ENCODE measurements around the gene CPLX4.

Gene CPLX4, protein sequence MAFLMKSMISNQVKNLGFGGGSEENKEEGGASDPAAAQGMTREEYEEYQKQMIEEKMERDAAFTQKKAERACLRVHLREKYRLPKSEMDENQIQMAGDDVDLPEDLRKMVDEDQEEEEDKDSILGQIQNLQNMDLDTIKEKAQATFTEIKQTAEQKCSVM

DNA sequence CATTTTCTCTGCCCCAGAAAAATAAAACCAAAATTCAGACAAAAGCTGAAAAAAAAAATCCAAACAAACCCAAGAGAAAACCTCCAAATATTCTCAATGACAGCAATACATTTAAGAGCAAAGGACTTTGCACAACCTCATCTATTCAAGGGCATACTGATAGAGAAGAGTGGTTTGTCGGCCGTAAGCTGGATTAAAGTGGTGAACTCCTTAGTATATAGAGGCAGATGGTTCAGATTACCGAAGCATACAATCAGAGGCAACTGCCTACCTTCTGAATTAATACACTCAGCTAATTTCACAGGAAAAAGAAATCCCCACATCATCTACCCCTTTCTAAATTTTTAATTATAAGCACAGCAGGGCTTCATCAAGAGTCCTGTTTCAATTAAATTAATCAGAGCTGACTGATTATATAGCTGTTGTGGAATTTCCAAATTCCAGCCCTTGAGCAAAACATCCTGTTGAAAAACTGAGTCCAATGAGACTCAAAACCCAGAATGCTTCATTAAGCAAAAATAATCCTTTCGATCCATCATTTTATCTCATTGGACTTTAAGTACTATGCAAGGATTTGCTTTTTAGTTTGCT, at the start of gene CPLX4:
Gene CPLX4 (minus strand): TSS at position 190 of the 591 bp plus-strand sequence. CDS start 187 bp downstream, at position 3.
- no peak for DNase-seq

DNA sequence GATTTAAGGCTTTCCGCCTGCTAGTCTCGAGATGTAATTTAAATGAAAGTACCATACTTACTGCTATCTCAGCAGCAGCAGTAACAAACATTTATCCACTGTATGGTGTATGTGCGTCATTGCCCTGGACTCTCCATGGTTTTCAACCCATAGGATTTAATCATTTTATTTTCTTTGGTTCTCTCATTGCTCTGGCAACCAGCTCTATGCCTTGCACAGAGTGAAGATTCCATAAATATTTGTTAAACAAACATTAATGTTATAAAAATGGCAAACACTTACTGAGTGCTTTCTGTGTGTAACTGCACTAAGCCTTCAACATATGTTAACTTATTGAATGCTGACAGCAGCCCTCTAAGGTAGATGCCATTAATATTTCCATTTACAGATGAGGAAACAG, 41.9 kb upstream of the CPLX4 start:
- no peak for DNase-seq

DNA sequence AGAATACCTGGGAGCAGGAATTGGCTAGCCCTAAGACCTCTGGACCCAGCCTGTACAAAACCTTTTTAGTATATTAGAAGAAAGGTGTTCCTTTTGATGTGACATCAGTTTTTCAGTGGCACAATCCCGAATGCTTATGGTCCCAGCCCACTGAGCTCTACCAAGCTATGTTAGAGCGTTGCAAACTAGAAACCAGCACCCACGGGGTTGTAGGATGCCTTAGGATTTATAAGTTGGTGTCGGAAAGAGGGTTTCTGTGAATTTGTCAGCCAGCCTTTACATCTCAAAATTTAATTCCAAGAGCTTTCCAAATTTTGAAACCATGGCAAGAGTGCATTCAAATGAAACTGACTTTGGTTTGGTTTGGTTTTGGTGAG, 41.1 kb upstream of the CPLX4 start:
- DNase-seq, result no peak

DNA sequence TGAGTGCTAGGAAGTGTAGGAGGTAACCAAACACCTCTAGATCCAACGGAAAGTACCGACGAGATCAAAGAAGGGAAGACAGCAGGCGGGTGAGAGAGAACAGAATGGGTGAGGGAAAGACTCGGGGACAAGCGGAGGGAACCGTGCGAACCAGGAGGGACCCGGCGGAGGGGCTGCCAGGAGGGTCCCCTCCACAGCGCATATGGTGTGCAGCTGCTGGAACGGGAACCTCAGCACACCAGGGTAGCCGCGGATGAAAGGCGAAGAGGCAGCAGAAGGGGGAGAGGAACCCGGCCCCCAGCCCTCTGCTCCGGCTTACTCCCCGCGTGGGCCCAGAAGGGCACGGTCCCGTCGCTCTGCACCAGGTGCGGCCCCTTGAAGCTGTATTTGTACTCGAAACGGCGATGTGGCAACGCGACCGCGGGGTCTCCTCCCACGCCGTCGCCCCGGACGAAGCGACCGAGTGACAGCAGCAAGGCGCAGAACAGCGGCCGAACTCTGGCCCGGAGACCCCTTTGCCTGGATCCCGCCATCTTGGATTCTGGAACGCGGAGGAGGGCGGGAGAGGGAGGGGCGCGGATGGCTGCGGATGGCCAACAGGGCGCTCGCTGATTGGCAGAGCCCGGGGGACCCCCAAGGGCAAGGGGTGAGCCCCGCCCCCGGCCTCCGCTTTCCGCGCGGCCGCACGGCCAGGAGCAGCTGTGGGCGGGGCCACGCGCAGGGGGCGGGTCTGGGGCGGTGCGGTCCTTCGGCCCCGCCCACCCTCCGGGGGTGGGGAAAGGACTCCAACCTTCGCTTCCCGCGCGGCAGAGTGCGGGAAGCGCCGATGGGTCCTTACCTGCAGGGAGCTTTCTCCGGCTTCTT, 40.5 kb upstream of the CPLX4 start, which contains the start of gene LMAN1:
Gene LMAN1 (minus strand): TSS at position 554 of the 864 bp plus-strand sequence. CDS start 21 bp downstream, at position 533.
- DNase-seq, result peak; percentile 85

DNA sequence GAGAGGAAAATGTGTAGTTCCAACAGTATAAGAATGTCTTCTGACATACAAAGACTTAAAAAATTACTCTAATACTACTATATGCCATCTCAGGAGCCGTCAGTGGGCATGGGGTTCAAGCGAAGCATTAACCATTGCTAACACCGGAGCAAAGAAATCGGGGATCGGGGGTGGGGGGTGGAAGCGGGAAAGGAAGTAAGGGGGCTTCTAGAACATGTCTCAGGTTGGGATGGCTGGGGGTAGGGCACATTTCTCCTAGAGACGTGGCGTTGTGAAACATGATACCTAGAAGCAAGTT, 39.9 kb upstream of the CPLX4 start:
- no peak for DNase-seq

DNA sequence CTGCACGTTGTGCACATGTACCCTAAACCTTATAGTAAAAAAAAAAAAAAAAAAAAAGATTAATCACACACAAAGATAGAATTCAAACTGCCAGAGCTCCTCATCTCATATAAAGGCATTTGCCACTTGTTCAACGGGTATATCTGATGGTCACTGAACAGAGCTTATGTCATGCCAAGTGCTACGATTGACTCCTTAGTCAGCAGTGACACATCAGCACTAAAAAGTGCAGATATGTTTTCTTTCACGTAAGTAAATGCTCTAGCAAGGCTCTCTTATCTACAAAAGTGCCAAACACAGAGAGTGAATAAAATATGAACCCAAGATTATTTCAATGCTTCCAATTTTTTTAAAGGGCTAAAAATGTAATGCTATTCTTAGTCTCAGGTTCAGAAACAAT, 39.5 kb upstream of the CPLX4 start:
- no peak for DNase-seq

DNA sequence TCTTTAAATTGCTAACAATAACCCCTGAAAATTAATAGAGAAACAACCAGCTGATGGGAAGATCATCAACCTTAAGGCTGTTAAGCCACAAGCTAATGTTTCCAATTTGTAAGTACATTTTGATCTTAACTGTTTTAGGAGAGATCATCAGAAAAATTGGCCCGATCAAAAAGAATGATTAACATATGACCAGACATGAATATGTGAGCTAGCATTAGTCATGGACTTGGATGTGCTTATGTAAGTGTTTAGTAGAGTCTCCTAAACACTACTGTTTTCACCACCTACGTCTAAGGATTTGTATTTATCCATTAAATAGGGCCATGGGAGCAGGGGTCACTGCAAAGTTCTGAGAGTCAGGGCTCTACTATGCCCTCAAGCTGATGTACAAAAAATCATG, 36.3 kb upstream of the CPLX4 start:
- DNase-seq, result no peak

DNA sequence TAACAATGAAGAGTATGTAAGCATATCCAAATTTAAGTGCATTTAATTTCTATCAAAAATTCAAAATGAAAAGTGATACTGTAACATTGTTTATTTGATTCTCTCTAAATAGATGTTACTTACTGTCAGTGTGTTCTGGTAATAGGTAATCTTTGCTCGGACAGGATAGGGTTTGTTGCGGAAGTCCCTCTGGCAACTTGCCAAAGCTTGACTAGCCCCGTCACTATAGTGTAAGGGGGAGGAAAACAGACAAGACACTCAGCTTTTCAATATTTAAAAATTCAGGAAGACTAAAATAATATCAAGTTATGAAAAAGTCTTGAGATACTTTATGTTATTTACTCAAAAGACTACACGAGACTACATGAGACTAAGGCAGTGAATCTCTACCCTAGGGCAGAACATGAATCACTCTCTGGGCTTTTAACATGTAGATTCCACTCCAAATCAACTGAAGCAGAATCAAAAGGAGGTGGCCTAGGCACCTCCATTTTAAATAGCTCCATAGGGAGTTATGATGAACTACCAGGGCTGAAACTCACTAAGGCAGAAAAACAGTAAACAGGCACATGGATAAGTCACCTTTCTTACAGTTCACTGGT, 34.7 kb upstream of the CPLX4 start:
- no peak for DNase-seq

DNA sequence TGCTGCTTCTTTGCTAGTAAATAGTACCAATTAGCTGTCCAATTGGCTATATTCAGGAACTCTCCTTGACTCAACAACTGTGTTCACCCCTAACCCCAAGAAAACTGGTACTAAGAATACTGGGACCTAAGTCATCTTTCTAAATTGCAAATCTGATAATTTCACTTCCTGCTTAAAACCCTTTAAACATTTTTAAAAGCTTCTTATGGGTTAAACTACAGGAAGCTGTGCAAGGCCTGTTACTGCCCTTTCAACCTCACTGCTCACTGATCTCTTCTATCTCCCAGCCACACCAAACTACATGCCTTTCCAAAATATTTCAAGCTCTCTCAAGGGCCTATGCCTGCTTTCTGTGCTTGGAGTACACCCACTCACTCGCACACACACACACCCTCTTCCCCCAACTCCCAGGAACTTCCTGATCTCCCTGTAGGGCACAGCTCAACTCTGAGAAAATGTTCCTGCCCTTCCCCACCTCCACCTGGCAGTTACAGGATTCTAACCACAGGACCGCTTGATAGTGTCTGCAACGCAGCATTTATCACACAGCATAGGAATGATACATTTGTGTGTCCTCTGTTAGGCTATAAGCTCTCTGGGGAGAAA, 33.9 kb upstream of the CPLX4 start:
- peak; percentile 49 for DNase-seq

DNA sequence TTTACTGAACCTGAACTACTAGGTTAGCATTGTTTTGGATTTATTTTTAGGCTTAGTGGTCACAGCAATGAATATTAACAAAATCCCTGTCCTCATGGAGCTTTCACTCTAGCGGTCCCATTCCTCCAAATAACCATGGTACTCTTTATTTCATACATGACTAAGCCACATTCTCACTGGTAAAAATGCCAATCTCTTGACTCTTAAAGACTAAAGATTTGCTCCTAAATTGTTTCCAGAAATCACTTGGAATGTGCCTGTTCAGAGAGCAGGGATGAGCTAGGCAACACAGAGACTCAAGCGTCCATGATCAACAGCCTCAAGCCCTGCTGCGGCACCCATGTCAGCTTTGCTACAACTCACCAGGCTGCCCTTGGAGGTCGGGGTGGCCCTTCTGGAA, 27.1 kb upstream of the CPLX4 start:
- DNase-seq, result no peak

DNA sequence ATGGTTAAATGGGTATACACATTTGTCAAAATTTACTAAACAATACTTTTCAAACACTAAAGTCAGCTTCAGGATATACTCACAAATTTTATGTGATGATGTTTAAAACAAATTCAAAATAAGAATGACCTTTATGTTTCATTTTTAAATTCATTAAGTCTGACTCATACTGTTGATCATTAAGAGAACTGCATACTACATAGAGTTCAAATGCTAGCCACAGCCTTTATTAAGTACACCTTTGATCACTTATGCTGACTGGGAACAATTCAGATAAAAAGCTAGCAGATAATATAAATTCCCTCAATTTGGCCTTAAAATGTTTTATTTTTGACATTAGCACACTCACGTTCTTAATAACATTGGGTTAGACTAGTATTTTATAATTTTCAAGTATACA, 26.5 kb upstream of the CPLX4 start:
- no peak for DNase-seq

DNA sequence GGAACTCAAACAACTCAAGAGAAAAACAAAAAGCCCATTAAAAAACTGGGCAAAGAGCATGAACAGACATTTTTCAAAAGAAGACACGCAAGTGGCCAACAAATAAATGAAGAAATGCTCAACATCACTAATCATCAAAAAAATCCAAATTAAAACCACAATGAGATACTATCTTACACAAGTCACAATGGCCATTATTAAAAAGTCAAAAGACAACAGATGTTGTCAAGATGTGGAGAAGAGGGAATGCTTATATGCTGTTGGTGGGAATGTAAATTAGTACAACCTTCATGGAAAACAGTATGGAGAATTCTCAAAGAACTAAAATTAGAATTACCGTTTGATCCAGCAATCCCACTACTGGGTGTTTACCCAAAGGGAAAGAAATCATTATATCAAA, 25.5 kb upstream of the CPLX4 start:
- DNase-seq, result no peak

DNA sequence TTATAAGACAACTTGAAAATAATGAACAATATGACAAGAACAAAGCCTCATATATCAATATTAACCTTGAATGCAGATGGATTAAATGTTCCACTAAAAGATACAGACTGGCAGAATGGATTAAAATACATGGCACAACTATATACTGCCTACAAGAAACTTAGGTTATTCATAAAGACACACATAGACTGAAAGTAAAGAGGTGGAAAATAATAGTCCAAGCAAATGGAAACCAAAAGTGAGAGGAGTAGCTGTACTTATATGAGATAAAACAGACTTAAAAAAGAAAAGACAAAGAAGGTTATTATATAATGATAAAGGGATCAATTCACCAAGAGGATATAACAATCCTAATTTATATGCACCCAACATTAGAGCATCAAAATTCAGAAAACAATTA, 22.4 kb upstream of the CPLX4 start:
- DNase-seq, result no peak

DNA sequence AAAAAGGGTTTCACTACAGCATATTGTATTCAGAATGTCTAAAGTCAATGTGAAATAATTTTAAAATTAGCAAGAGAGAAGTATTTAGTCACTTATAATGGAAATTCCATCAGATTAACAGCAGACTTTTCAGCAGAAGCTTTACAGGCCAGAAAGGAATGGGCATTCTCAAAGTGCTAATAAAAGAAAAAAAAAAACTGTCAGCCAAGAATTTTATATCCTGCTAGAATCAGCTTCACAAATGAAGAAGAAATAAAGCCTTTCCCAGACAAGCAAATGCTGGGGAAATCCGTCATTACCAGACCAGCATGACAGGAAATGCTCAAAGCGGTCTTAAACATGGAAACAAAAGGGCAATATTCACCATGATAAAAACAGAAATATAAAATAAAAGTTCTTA, 21.9 kb upstream of the CPLX4 start:
- DNase-seq, result no peak

DNA sequence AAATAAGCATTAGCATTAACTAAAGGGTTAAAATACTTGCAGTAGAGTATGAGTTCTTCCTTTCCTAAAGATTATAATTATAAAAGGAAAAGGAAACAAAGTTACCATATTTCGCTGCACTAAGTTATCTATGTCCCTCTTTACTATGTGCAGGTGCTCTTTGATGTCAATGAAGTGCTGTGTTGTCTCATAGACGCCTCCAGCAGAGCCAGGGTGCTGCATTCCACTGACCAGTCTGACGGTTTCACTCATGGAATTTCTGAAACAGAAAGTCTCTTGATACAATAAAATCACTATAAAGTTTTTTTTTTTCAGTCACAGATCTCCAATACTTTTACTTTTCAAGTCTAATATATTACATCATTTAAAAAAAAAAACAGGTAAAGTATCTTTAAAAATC, 14.5 kb upstream of the CPLX4 start:
- DNase-seq, result no peak

DNA sequence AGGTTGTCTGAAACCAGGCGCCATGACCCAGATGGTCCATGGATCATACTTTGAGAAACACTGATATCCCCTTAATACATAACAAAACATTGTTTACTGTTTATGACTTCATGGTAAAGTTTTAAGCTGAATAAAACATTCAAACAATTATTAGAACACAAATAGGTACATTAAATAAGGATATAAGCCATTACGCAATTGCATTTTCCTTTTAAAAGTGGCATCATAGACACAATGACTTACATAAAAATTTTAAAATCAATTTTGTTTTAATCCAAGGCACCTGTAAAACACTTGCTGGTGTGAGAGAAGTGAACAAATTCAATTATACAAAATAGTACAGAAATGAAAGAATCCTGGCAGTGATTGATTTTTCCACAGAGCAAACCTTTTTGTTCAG, 10.2 kb upstream of the CPLX4 start:
- no peak for DNase-seq

DNA sequence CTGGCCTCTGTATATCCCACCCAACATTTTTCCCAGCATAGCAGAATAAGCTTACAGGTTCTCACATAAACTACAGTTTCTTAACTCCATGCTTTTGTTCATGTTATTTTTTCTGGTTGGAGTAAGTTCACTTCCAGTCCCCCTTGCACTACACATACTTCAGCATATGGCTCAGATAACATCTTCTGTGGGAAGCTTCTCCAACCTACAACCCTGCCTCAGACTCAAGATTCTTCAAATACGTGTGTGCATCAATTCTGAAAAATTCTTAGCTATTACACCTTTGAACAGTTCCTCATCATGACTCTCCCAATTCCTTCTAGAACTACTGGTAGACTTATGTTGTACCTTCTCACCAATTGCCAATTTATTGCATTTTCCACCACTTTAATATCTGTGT, 7.5 kb upstream of the CPLX4 start:
- no peak for DNase-seq

DNA sequence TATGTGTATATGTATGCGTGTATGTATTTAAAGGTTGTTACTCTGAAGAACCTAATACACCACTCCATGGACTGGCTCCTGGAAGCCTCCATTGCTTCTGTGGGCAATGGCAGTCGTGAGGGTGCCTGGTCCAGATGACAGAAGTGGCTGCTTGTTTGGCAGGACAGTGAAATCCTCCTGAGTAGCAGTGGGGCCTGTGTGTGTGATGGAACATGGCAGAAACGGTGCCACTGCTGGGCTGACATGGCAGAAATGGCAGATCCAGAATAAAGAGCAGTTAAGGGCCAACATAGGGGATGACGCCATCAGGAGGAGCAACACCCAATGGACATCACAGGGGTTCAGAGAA, 6.1 kb upstream of the CPLX4 start:
- no peak for DNase-seq

DNA sequence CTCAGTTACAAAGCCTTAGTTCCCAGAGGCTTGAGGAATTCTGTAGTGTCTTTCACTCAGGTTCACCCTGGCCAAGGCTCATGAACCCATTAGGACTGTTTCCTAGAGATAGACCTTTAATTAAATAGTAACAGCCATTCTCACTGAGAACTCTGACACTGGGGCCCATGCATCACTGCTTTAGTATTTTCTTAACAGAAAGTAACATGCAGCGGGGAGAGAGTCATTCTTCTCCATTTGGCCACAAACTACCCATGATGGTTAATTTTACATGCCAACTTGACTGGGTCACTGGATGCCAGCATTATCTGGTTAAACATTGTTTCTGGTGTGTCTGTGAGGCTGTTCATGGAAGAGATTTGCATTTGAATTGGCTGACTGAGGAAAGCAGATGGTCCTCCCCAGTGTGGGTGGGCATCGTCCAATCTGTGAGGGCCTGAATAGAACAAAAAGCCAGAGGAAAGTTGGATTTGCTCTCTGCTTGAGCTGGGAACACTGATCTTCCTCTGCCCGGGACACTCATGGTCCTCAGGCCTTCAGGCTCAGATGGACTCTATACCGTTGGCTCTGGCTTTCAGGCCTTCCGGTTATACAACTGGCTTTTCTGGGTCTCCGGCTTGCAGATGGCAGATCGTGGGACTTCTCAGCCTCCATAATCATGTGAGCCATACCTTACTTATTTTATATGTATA, 5.6 kb upstream of the CPLX4 start:
- DNase-seq, result no peak

DNA sequence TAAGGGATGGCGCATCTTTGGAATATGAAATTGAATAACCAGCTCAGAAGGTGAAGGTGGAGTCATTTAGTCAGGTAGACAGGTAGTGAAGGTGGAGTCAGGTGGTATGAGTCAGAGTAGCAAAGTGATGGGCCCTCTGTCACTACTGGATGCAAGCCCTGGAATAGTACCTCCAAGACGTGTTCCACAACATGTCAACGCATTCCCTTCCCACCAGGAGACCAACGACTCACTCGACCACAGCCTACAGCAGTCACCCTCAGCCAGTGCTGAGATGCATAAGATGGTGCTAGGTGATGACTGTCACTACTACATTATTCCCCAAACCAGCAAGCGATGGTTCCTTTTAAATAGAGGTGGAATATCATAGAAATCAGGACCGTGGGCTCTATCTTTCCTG, 6.8 kb downstream of the CPLX4 start:
- no peak for DNase-seq

DNA sequence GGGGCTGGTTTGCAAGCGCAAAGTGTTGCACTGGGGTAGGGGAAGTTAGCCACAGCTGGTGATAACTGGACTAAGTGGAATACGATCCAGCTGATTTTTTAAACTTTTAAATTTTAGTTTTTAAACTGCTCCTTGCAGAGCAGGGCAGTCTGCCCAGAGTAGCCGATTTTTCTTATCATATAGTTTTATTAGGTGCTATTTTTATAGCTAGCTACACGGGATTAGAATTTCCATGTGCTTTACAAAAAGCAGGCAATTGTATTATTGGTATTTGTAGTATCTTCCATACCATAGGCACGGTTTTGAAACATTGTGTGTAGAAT, 9.6 kb downstream of the CPLX4 start:
- DNase-seq, result no peak

DNA sequence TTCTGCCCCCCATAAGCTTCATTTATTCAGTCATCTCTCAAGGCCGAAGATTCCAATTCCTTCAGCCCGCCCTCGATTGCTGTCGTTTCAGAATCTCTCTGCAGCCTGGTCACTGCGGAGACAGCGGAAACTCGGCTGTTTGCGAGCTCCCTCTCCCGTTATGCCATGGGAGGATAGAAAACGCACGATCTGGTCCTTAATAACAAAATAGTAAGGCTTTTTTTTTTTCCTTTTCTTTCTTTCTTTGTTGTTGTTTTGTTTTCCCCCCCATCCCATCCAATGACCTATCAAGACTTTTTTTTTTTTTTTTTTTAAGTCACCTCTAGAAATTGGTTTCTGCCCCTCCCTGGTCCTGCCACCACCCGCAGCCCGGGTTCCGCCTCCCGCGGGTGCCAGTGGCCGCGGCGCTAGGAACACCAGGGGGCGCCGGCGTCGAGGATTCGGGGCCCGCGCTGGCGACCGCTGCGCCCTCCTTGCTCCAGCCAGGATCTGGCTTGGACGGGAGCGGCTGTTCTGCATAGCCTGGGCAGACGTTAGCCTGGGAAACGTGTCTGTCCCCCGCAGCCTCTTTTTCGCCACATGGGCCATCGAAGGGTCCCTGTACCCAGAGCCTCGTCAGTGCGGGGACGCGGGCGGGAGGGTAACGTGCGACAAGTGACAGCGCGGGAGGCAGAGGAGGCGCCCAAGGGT, 10.1 kb downstream of the CPLX4 start:
- peak; percentile 28 for DNase-seq

DNA sequence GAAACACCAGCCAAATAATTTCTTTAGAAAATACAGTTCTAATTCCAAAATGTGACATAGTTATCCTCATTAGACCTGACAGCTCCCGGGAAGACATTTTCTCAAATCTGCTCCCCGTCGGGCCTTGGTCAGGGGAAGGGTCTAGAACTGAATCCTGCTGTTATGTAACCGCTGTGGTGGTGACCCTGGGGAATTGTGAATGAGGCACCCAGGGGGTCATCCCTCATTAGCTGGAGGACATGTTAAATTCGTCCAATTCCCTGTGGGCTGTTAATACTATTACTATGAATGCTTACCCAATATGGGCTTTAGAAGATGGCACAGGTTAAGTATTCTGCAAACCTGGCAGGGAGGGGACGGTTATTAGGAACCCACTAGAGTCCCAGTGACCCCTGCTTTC, 11.8 kb downstream of the CPLX4 start:
- DNase-seq, result no peak

Measured in MV-4-11 (cell line).